ENCODE data around the gene NAV2.

Gene NAV2

GRCh38 chr11:20118209-20118608 lies 405.6 kb downstream of the NAV2 start:
- DNase-seq, result no peak
- no peak for TF ChIP-seq CTCF (IDR thresholded peaks at IDR 0.05; ENCODE audit: low read length)
- TF ChIP-seq EZH2phosphoT487 (IDR thresholded peaks at IDR 0.05; ENCODE audit: low read length), result no peak
- TF ChIP-seq EZH2 (optimal IDR thresholded peaks at IDR 0.05; ENCODE audit: low read depth, low read length), result no peak
- H3K9me2 ChIP-seq (replicated peaks; ENCODE audit: insufficient read depth, low read length), result no peaks in the 10 kb centered on the region
- no peak overlapping the region for H3K9ac ChIP-seq (ENCODE audit: low read length)
- no peak overlapping the region for H2AFZ ChIP-seq (ENCODE audit: low read length)
- no peak overlapping the region for H3K4me2 ChIP-seq (ENCODE audit: low read depth, low read length)
- no peaks in the 10 kb centered on the region for H4K20me1 ChIP-seq (ENCODE audit: insufficient read depth, low read length)
- H3K27ac ChIP-seq (ENCODE audit: low read length), result no peak overlapping the region
- no peaks in the 10 kb centered on the region for H3K9me3 ChIP-seq (replicated peaks; ENCODE audit: insufficient read depth, low read length)
- H3F3A ChIP-seq (ENCODE audit: insufficient read depth, low read length), result no peaks in the 10 kb centered on the region
- no peak overlapping the region for H3K4me3 ChIP-seq (ENCODE audit: low read length)
- H3K27me3 ChIP-seq (replicated peaks; ENCODE audit: insufficient read depth, low read length), result no peaks in the 10 kb centered on the region
- H3K36me3 ChIP-seq (replicated peaks; ENCODE audit: insufficient read depth, low read length), result no peaks in the 10 kb centered on the region
- no peaks in the 10 kb centered on the region for H3K4me1 ChIP-seq (ENCODE audit: low read length)
- no peaks in the 10 kb centered on the region for H3K79me2 ChIP-seq (ENCODE audit: low read length)

- Histone ChIP-seq H3K27me3 (replicated peaks; ENCODE audit: insufficient read depth, low read length) (no peaks in the 10 kb centered on the region), H3K27ac (ENCODE audit: low read length) (no peak overlapping the region), H2AFZ (ENCODE audit: low read length) (no peak overlapping the region), H3K4me1 (ENCODE audit: low read length) (no peaks in the 10 kb centered on the region), H3K36me3 (replicated peaks; ENCODE audit: insufficient read depth, low read length) (no peaks in the 10 kb centered on the region), H3F3A (ENCODE audit: insufficient read depth, low read length) (no peaks in the 10 kb centered on the region), H3K9me2 (replicated peaks; ENCODE audit: insufficient read depth, low read length) (no peaks in the 10 kb centered on the region), H4K20me1 (ENCODE audit: insufficient read depth, low read length) (no peaks in the 10 kb centered on the region), H3K9ac (ENCODE audit: low read length) (no peak overlapping the region), H3K79me2 (ENCODE audit: low read length) (no peaks in the 10 kb centered on the region), H3K4me3 (ENCODE audit: low read length) (no peak overlapping the region), H3K9me3 (replicated peaks; ENCODE audit: insufficient read depth, low read length) (no peaks in the 10 kb centered on the region), H3K4me2 (ENCODE audit: low read depth, low read length) (no peak overlapping the region)
- TF ChIP-seq CTCF (IDR thresholded peaks at IDR 0.05; ENCODE audit: low read length) (no peak), EZH2 (optimal IDR thresholded peaks at IDR 0.05; ENCODE audit: low read depth, low read length) (no peak), EZH2phosphoT487 (IDR thresholded peaks at IDR 0.05; ENCODE audit: low read length) (no peak)
- no peak for DNase-seq
Measured at GRCh38 chr11:20119315-20119714, 406.7 kb downstream of the NAV2 start.

GRCh38 chr11:20120134-20120925 lies 407.7 kb downstream of the NAV2 start:
- H3K27ac ChIP-seq (ENCODE audit: low read length), result no peak overlapping the region
- DNase-seq, result no peak
- no peak overlapping the region for H3K4me3 ChIP-seq (ENCODE audit: low read length)
- H3K4me2 ChIP-seq (ENCODE audit: low read depth, low read length), result no peak overlapping the region
- H3K4me1 ChIP-seq (ENCODE audit: low read length), result no peaks in the 10 kb centered on the region
- H3K9ac ChIP-seq (ENCODE audit: low read length), result no peak overlapping the region
- no peaks in the 10 kb centered on the region for H3K79me2 ChIP-seq (ENCODE audit: low read length)
- no peaks in the 10 kb centered on the region for H3K27me3 ChIP-seq (replicated peaks; ENCODE audit: insufficient read depth, low read length)
- no peak overlapping the region for H2AFZ ChIP-seq (ENCODE audit: low read length)
- no peaks in the 10 kb centered on the region for H3K9me3 ChIP-seq (replicated peaks; ENCODE audit: insufficient read depth, low read length)
- H3K36me3 ChIP-seq (replicated peaks; ENCODE audit: insufficient read depth, low read length), result no peaks in the 10 kb centered on the region
- no peaks in the 10 kb centered on the region for H3K9me2 ChIP-seq (replicated peaks; ENCODE audit: insufficient read depth, low read length)
- TF ChIP-seq EZH2phosphoT487 (IDR thresholded peaks at IDR 0.05; ENCODE audit: low read length) (no peak), EZH2 (optimal IDR thresholded peaks at IDR 0.05; ENCODE audit: low read depth, low read length) (no peak), CTCF (IDR thresholded peaks at IDR 0.05; ENCODE audit: low read length) (no peak)
- H4K20me1 ChIP-seq (ENCODE audit: insufficient read depth, low read length), result no peaks in the 10 kb centered on the region
- H3F3A ChIP-seq (ENCODE audit: insufficient read depth, low read length), result no peaks in the 10 kb centered on the region
